SU-DHL-6 (cell line): ENCODE data around the gene SETBP1.

ENCODE experiments used
- EZH2phosphoT487 ChIP-seq: fragments of 200-600 bp; sonication (generic), shearing (Covaris generic); conservative IDR thresholded peaks from 2 replicates; pipeline ENCODE4 v1.6.1; 2018; ENCODE audit warnings: mild to moderate bottlenecking, antibody characterized with exemption, low read length, moderate library complexity, mixed read lengths
- TF ChIP-seq, protein P1 (sequence below): fragments of 200-600 bp; sonication (generic); IDR thresholded peaks from one replicate; pipeline ENCODE4 v1.5.1; 2017; ENCODE audit warnings: antibody characterized with exemption, mild to moderate bottlenecking, low read length, moderate library complexity; ENCODE audit not compliant: insufficient read depth, poor library complexity, severe bottlenecking

DNA sequence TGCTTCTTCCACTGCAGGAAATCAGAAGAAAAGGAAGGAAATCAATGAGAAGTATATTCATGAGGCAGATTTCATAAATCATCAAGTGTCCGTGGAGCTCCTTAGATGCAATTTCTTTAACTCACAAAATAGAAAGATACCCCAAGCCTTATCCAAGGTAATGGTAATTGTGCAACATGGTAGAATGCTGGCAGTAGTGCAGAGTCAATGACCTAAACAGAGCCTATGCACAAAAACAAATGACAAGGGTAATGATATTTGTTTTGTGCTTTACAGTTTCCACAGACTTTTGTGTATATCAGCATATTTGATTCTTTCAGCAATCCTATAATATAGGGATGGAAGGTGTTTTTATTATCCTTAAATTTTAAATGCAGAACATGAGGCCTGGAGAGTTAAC, 102.7 kb downstream of the SETBP1 start:
- TF ChIP-seq, protein P1, sequence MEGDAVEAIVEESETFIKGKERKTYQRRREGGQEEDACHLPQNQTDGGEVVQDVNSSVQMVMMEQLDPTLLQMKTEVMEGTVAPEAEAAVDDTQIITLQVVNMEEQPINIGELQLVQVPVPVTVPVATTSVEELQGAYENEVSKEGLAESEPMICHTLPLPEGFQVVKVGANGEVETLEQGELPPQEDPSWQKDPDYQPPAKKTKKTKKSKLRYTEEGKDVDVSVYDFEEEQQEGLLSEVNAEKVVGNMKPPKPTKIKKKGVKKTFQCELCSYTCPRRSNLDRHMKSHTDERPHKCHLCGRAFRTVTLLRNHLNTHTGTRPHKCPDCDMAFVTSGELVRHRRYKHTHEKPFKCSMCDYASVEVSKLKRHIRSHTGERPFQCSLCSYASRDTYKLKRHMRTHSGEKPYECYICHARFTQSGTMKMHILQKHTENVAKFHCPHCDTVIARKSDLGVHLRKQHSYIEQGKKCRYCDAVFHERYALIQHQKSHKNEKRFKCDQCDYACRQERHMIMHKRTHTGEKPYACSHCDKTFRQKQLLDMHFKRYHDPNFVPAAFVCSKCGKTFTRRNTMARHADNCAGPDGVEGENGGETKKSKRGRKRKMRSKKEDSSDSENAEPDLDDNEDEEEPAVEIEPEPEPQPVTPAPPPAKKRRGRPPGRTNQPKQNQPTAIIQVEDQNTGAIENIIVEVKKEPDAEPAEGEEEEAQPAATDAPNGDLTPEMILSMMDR, result no peak
- TF ChIP-seq EZH2phosphoT487, result no peak
